ENCODE measurements around the gene PRKAG2.

PRKAG2 gene

DNA sequence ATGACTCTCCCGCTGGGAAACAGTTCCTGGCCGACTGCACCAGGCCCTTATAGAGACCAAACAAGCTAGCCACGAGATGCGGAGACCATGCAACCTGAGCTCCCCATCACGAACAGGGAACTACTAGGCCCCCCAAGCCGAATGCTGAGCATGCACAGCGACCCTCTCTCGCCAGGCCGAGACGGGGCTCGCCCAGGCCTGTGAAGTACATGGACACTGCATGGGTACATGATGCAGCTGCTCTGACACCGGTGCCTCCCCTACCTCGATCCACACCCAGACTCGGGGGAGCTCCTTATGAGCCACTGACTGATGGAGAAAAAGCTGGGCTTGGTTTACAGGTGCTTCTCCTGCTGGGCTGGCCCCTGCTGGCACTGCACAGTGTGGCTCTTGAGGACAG lies 285.0 kb downstream of the PRKAG2 start:
- H3K4me2 ChIP-seq (ENCODE audit: low read length): no peak overlapping the region
- H4K20me1 ChIP-seq (ENCODE audit: control insufficient read depth, insufficient read depth, low read depth, low read length): no peaks in the 10 kb centered on the region
- H3K4me3 ChIP-seq (ENCODE audit: low read length): no peak overlapping the region
- H3F3A ChIP-seq (ENCODE audit: control insufficient read depth, insufficient read depth): no peaks in the 10 kb centered on the region
- H3K9me2 ChIP-seq (replicated peaks; ENCODE audit: control insufficient read depth, low read length): no peaks in the 10 kb centered on the region
- TF ChIP-seq, protein P1, sequence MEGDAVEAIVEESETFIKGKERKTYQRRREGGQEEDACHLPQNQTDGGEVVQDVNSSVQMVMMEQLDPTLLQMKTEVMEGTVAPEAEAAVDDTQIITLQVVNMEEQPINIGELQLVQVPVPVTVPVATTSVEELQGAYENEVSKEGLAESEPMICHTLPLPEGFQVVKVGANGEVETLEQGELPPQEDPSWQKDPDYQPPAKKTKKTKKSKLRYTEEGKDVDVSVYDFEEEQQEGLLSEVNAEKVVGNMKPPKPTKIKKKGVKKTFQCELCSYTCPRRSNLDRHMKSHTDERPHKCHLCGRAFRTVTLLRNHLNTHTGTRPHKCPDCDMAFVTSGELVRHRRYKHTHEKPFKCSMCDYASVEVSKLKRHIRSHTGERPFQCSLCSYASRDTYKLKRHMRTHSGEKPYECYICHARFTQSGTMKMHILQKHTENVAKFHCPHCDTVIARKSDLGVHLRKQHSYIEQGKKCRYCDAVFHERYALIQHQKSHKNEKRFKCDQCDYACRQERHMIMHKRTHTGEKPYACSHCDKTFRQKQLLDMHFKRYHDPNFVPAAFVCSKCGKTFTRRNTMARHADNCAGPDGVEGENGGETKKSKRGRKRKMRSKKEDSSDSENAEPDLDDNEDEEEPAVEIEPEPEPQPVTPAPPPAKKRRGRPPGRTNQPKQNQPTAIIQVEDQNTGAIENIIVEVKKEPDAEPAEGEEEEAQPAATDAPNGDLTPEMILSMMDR (IDR thresholded peaks at IDR 0.05; ENCODE audit: low read depth, low read length, poor library complexity, severe bottlenecking): no peak
- no peak for TF ChIP-seq EZH2phosphoT487 (IDR thresholded peaks at IDR 0.05; ENCODE audit: borderline replicate concordance, low read length)
- H3K79me2 ChIP-seq (ENCODE audit: control insufficient read depth, low read length): no peaks in the 10 kb centered on the region
- no peaks in the 10 kb centered on the region for H3K4me1 ChIP-seq (ENCODE audit: control insufficient read depth, low read length)
- H3K27ac ChIP-seq (ENCODE audit: low read depth, low read length): no peak overlapping the region
- H3K27me3 ChIP-seq (ENCODE audit: control insufficient read depth, low read length): no peaks in the 10 kb centered on the region
- no peaks in the 10 kb centered on the region for H3K36me3 ChIP-seq (ENCODE audit: control insufficient read depth, low read length)
- no peaks in the 10 kb centered on the region for H3K9me3 ChIP-seq (ENCODE audit: control insufficient read depth, insufficient read depth, low read length)

DNA sequence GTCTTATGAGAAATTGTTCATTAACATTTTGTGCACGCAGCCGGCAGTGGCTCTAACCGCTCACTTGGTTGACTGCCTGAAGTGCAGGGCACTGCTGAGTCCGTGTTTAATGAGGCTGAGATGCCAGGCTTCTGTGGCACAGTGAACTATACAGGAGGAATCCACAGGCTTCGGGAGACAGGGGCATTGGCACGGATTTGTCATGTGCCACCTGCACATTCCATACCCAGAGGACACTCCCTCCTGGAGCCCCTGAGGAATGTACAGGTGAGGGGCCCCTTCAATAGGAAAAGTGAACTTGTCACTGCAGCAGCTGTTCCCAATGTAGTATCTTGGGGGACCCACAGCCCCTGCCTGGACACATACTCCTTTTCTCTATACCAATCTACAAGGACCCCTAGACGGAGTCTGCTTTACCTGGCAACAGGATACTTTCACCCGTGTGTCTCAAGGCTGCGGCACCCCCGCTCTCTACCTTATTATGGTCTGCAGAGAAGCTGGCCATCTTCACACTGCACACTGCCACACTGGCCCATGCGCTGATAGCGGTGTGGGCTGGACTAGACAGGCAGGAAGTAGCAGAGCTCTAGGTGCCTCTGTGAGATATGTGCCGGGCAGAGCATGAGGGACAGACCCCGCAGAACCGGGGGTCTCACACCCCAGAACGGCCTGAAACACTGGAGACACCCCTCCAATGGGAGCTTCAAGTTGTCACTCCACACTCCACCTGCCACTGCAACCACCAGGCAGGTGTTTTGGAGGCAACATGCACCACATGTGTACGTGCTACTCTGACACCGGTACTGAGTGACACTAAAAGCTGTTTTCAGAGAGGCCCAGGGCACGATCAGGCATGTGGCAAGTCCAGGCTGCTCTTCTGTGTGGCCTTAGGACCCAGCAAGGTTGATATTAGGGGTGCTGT lies 285.8 kb downstream of the PRKAG2 start:
- Histone ChIP-seq H3K27me3 (ENCODE audit: control insufficient read depth, low read length) (no peaks in the 10 kb centered on the region), H3K4me2 (ENCODE audit: low read length) (no peak overlapping the region), H3K9me2 (replicated peaks; ENCODE audit: control insufficient read depth, low read length) (no peaks in the 10 kb centered on the region), H3K4me1 (ENCODE audit: control insufficient read depth, low read length) (no peaks in the 10 kb centered on the region), H3K79me2 (ENCODE audit: control insufficient read depth, low read length) (no peaks in the 10 kb centered on the region), H3F3A (ENCODE audit: control insufficient read depth, insufficient read depth) (no peaks in the 10 kb centered on the region), H3K27ac (ENCODE audit: low read depth, low read length) (no peak overlapping the region), H3K36me3 (ENCODE audit: control insufficient read depth, low read length) (no peaks in the 10 kb centered on the region), H3K4me3 (ENCODE audit: low read length) (no peak overlapping the region), H4K20me1 (ENCODE audit: control insufficient read depth, insufficient read depth, low read depth, low read length) (no peaks in the 10 kb centered on the region), H3K9me3 (ENCODE audit: control insufficient read depth, insufficient read depth, low read length) (no peaks in the 10 kb centered on the region)
- TF ChIP-seq EZH2phosphoT487 (IDR thresholded peaks at IDR 0.05; ENCODE audit: borderline replicate concordance, low read length): no peak
- TF ChIP-seq, protein P1 (IDR thresholded peaks at IDR 0.05; ENCODE audit: low read depth, low read length, poor library complexity, severe bottlenecking): no peak

DNA sequence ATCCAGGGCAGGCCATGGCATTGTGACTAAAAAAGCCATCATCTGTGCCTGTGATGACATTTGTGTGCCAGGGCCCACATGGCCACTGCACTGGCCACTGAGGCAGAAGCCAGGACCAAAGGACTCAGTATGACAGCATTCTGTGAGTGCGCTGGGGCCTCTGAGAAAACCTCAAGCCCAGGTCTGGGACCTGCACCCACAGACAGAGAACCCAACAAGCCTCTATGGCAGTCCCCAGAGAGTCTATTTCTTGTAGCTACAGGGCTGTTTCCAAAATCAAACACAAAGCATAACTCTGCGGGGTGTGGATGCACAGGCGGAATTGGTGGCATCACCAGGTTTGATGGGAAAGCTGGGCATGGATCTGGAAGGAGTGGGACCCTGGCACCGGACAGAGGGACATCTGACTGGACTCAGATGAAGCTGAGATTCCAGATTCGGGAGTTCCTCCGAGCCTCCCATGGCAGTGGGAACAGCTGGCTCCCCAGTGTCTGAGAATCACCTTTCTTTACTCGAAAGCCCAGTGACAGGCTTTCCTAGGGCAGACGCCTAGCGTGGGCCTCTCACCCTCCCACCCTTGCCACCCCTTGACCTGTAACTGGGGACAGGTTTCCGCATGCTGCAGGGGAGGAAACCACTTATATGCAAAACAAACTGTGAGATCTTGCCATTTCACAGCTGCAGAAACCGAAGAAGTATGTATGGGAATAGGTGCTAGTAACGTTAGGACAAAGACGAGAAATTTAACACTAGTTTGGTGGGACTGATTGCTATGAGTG lies 286.7 kb downstream of the PRKAG2 start:
- Histone ChIP-seq H3K4me3 (ENCODE audit: low read length) (no peak overlapping the region), H3K9me2 (replicated peaks; ENCODE audit: control insufficient read depth, low read length) (no peaks in the 10 kb centered on the region), H3K27ac (ENCODE audit: low read depth, low read length) (no peak overlapping the region), H3K27me3 (ENCODE audit: control insufficient read depth, low read length) (no peaks in the 10 kb centered on the region), H4K20me1 (ENCODE audit: control insufficient read depth, insufficient read depth, low read depth, low read length) (no peaks in the 10 kb centered on the region), H3K4me1 (ENCODE audit: control insufficient read depth, low read length) (no peaks in the 10 kb centered on the region), H3K9me3 (ENCODE audit: control insufficient read depth, insufficient read depth, low read length) (no peaks in the 10 kb centered on the region), H3K36me3 (ENCODE audit: control insufficient read depth, low read length) (no peaks in the 10 kb centered on the region), H3K4me2 (ENCODE audit: low read length) (no peak overlapping the region), H3K79me2 (ENCODE audit: control insufficient read depth, low read length) (no peaks in the 10 kb centered on the region), H3F3A (ENCODE audit: control insufficient read depth, insufficient read depth) (no peaks in the 10 kb centered on the region)
- TF ChIP-seq, protein P1 (IDR thresholded peaks at IDR 0.05; ENCODE audit: low read depth, low read length, poor library complexity, severe bottlenecking): no peak
- no peak for TF ChIP-seq EZH2phosphoT487 (IDR thresholded peaks at IDR 0.05; ENCODE audit: borderline replicate concordance, low read length)

All from DOHH2 (cell line).